Measurements from ENCODE around the gene DRAM1.
A peak's percentile ranks its signal among the peaks of the same experiment; 100 is the strongest.
"Not testable (repeated sequence)": the region's sequence is repeated elsewhere in the genome, so short reads cannot be mapped to it uniquely, and the experiment has no call there.

The DRAM1 gene

DNA sequence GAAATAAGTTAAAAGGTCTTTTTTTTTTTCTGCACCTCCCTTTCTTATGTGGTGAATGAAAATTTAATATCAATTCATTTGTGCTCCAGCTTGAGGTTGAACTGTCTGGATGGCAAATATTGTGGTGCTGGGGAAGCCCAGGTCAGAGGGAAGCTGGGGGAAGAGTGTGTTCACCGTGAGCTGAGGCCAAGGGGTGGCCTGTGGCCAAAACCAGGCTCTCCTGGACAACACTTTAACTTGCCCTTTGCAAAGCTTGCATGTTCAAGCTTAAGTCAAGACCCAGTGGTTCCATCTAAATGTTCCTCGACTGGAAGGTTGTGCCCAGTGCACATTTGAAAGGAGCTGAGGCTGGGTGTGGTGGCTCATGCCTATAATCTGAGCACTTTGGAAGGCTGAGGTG, 28.8 kb downstream of the DRAM1 start:
- DNase-seq (ENCODE audit: low read depth in 2 of 2) = no peak

DNA sequence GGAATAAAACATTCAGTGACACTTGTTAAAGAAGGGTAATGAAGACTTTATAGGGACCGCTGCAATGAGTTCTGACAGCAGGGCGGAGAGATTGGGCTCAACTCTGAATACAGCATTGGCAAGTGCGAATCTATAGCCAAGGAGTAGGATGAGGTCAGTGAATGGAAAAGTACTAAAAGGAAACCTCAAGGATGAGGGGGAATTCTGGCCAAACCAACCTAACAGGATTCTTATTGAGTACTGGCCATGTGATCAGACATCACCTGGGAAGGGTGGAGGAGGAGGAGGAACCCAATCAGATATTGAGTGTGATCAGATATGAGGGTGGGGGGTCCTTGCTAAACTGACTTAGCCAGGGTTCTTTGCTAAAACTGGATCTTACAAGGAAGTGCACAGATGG, 31.0 kb downstream of the DRAM1 start:
- DNase-seq (ENCODE audit: low read depth in 2 of 2) = no peak

DNA sequence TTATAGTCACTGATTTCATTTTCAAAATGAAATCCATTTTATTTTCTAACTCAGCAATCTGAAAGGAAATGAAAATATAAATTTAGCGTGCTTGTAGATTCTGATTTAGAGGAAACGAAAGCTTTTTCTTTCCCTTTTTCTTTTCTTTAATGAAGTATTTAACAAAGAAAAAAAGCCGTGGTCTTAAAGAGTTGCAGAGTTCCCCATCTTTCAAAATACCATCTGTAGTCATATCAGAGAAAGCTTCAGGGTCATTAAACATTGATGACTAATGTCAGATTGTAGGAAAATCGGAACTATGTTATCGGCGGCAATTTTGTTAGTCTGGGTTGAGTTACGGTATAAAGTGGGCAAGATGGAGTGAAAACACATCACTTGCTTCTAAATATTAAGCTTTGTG, 32.3 kb downstream of the DRAM1 start:
- no peak for DNase-seq (ENCODE audit: low read depth in 2 of 2)

DNA sequence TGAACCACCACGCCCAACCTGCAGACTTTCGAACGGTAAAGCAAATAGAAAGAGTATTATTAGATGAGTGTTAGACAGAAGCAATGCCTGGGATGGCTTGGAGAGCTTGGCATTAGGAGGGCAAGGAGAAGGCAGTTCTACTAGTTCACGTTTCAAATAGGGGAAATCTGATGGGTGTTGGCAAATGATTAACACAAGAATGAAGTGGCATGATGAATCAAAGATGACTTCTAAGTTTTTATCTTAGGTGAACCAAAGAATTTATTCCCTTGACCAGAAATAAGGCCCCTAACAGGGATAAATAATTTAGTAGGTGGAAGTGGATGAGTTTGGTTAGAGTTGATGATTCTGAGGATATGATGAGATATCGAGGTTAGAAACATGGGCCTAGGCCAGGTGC, 38.5 kb downstream of the DRAM1 start:
- DNase-seq (ENCODE audit: low read depth in 2 of 2) = no peak

DNA sequence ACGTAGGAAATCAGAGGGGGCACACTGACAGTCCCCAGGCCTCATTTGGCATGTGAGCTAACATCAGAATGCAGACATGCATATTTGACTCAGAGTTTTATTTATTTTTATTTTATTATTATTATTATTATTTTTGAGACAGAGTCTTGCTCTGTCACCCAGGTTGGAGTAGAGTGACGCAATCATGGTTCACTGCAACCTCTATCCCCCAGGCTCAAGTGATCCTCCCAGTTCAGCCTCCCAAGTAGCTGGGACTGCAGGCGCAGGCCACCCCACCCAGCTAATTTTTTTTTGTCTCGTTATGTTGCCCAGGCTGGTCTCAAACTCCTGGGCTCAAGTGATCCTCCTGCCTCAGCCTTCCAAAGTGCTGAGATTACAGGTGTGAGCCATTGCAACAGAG, 41.4 kb downstream of the DRAM1 start:
- DNase-seq (ENCODE audit: low read depth in 2 of 2) = not testable (repeated sequence)

DNA sequence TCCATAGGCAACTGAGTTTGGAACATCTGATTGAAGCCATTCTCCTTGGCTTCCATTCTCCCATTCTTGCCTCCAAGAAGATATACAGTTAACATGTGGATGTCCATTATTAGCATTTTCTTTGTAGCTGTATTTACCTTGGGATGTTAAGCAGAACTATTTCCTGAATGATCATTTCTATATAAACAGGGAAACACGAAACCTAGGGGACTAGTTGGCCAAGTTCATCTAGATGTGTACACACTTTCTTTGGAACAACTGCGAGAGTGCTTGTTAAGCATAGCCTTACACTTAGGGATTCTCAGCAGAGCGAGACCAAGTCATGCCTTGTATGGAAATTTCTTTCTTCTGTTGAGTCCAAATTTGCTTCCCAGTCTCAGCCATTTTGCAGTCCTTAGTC, 42.1 kb downstream of the DRAM1 start:
- DNase-seq (ENCODE audit: low read depth in 2 of 2) = no peak

DNA sequence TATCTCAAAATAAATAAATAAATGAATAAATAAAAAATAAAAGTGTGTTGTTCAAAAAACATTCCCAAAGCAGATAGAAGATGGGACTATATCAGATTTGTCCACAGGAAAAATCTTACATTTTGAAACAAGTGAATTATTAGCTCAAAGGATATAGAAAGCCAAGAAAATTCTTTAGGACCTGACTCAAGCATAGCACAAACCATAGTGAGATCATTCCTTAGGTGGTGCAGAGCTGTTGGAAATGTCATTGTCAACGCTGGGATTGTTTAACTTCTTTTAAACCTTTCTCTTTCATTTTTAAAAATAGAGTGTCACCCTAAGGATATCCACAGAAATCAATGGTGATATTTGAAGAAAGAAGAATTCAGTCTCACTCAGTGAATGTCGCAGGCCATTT, 43.5 kb downstream of the DRAM1 start:
- no peak for DNase-seq (ENCODE audit: low read depth in 2 of 2)

DNA sequence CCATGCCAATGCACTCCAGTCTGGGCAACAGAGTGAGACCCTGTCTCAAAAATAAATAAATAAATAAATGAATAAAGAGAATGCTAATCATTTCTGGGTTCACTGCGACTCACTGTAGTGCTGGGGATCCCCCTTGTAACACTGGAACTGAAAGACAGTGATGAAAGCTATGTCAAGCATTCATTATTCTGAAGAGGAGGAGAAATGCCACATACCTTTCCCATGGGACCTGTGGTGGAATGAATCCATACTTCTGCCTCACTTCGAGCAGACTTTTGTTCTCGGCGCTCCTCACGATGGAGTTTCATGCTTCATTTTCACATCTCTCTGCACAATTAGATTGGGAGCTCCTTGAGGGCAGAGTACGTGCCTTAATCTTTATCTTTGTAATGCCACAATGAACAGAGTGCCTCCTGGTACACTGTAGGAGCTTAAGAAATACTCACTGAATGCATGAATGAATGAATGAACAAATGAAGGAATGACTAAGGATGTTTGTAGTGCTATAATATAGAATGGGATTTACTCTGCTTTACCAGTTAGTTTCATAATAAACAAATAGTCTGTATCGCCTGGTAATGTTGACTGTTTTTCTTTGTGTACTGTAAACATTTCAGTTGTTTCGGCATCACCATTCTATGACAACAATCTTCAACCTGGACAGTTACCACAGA, 45.8 kb downstream of the DRAM1 start:
- DNase-seq (ENCODE audit: low read depth in 2 of 2) = no peak

DNA sequence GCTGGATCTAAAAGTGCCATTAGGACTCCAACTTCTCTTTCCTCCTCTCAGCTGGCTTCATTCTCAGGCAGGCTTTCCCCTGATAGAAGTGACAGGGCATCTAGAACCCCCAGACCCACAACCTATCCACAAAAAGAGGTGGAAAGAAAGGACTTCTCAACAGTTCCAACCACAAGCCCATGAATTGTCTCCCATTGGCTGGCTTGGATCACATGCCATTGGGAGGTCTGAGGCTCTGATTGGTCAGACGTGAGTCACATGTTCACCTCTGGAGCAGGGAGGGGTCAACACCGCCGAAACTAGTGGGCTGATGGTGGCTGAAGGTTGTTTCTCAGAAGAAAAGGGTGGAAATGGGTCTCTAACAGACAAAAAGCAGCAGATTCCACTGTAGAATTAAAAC, 47.2 kb downstream of the DRAM1 start:
- DNase-seq (ENCODE audit: low read depth in 2 of 2) = no peak

DNA sequence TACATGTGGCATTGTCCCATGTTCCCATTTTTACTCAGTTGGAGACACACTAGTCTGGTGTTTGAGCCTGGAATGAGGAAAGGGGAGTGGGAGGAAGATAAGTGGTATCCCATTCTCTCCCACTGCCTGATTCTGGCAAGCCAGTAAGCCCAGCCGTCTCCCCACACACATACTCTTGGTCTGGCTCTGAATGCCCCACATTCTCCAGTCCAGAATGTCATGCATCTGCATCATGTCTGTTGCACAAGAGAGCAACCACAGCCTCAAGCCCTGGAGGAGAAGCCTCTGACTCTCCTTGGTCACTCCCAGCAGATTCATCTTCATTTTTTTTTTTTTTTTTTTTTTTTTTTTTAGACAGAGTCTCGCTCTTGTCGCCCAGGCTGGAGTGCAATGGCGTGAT, 48.0 kb downstream of the DRAM1 start:
- DNase-seq (ENCODE audit: low read depth in 2 of 2) = no peak

DNA sequence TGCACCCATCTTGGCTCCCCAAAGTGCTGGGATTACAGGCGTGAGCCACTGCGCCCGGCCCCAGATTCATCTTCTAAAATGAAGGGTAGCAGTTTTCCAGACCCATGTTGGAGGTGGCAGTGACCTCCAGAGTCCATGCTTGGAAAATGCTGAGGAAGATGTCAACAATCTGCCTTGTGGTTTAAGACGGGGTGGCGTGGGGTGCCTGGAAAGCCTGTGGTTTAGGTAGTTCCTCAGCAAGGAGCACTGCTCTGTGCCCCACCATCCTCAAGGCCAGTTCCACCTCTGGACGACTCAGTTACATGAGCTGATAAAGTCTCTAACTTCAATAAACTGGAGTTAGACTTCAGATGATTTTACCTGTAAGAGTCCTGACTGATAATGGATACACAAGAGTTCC, 48.6 kb downstream of the DRAM1 start:
- DNase-seq (ENCODE audit: low read depth in 2 of 2) = no peak

DNA sequence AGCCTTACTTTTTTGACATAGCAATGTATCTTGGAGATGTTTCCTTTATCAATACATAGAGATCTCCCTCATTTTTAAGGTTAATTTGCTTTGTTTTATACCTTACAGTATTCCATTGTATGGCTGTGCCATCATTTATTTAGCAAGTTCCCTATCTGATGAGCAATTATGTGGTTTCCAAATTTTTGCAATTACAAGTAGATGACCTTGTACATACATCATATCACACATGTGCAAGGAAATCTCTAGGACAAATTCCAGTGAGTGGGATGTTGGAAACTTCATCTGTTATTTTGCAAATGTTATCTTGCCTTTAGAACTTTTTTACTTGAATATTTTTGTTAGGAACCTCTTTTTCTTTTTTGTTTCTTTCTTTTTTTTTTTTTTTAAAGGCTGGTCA, 49.7 kb downstream of the DRAM1 start:
- DNase-seq (ENCODE audit: low read depth in 2 of 2) = no peak

DNA sequence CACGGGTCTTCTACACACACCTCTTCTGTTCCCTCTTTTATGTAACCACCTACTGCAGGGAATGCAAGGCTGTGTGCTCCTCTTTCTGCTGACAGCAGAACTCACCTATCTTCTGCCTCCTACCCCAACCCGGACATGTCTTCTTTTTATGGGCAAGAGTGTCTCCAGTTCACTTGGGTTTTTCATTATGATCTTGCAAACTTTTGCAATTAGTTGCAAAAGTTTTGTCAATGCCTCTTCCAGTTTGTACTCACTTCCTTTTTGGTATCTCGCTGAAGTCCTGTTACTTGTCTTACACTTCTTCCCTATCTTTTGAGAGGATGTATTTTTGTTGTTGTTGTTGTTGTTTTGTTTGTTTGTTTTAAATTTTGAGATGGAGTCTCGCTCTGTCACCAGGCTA, 50.6 kb downstream of the DRAM1 start:
- no peak for DNase-seq (ENCODE audit: low read depth in 2 of 2)

DNA sequence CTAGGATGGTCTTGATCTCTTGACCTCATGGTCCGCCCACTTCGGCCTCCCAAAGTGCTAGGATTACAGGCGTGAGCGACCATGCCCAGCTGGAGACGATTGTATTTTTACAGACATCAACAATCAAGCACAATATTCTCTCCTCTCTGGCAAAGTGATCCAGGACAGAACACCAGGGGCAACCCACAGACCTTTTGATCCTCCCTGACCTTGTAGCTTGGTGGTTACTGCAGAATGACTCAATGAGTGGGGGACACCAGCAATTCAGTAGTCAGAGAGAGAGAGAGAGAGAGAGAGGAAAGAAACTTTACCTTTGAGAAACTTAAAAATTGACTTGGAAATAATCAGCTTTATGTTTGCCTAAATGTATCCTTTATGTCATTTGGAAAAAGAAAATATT, 51.2 kb downstream of the DRAM1 start:
- no peak for DNase-seq (ENCODE audit: low read depth in 2 of 2)

DNA sequence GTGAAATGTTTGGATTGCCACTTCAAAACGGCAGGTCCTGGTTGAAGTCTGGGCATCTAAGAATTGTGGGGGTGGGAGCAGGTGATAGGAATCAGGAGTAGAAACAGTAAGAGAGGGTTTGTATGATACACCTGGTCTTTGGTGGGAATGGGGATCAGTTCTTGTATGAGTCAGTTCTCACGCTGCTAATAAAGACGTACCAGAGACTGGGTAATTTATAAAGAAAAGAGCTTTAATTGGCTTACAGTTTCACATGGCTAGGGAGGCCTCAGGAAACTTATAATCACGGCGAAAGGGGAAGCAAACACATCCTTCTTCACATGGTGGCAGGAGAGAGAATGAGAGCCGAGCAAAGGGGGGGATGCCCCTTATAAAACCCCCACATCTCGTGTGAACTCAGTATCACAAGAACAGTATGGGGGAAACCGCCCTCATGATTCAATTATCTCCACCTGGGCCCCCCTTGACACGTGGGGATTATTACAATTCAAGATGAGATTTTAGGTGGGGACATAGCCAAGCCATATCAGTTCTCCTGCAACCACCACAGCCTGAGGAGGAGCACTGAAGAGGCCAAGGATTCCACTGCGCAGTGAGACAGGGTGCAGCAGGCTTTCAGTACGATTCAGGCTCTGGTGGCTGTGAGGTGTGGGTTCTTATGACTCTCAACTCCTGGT, 52.1 kb downstream of the DRAM1 start:
- DNase-seq (ENCODE audit: low read depth in 2 of 2) = no peak

DNA sequence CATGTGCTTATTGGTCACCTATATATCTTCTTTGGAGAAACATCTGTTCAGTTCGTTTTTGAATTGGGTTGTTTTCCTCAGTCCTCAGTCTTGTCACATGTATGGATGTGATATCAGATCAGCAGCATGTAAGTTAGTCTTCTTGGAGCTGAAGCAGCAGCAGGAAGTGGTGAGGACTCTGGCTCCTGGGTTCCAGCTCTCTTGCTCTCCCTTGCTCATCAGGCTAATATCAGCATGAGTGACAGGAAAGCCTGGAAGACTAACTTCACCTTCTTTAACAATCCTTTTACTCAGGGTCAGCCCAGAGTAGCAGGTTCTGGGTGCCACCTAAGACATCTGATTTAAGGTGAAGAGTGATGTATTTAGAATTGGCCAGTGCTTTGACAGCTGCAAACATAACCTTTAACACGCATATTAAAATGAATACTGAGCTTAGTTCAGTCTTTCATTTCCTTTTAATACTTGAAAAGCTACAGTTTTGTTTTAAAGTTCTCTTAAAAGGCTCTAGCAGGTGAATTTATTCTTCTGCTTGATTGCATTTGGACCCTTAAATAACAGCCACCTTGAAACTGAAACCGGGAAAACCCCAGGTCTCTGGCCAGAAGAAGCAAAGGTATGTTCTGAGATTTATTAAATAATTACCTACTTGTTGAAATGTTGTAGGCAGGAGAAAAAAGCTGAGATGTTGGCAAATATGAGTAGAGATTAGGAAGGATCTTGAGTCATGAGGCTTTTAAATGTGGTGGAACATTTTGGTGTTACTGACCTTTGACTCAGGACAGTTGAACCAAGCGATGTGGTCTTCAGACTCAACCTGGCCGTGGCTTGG, 54.3 kb downstream of the DRAM1 start:
- no peak for DNase-seq (ENCODE audit: low read depth in 2 of 2)

DNA sequence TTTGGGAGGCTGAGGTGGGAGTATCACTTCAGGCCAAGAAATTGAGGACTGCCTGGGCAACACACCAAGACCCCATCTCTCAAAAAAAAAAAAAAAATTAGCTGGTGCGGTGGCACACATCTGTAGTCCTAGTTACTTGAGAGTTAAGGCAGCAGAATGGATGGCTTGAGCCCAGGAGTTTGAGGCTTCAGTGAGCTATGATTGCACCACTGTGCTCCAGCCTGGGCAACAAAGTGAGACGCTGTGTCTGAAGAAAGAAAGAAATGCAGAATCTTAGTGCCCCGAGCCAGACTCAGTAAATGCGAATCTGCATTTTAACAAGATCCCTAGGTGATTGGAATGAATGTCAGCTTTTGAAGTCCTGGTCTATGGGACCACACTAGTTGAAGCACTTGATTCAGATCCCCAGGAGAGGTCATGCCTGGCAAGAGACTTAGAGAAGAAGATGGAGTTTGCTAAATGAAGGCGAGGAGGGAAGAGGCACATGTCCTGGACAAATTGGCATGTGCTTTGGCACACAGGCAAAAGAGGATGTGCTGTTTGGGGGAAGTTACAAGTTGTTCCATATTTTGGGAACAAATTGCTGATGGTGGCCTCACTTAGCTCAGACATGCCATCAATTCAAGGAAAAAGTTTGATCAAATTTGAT, 56.6 kb downstream of the DRAM1 start:
- DNase-seq (ENCODE audit: low read depth in 2 of 2) = no peak

DNA sequence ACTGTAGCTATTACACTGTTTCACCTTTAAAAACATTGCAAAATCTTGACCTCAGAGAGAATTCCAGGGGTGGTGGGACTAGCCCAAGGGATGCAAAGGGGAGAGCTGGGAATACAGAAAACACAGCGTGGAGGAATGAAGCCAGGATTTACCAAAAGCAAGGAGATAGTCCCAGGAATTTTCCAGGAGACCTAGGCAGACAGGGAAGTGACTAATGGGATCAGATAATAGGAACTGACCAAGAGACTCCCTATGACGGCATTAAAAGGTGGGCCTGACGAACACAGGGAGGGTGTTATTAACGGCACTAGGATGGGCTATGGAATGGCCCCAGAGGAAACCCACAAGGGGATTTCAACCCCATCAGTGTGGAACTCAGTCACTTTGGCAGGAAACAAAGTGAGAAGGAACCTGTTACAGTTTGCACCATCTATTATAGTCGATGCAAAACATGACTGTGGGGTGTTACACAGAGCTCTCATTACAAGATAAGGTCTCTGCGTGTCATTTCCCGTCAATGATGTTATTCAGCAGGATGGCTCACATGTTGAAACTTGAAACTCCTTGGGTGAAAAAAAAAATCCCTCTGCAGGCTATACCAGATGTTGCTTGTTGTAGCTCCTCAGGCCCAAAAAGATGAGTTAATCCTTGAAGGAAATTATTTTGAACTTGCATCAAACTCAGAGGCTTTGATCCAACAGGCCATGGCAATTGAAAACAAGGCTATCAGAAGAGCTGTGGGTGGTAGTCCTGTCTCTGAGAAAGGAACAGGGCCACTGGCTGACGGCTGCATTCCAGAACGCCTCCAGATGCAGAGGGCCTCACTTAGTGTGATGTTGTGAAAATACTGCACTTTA, 58.7 kb downstream of the DRAM1 start:
- no peak for DNase-seq (ENCODE audit: low read depth in 2 of 2)

DNA sequence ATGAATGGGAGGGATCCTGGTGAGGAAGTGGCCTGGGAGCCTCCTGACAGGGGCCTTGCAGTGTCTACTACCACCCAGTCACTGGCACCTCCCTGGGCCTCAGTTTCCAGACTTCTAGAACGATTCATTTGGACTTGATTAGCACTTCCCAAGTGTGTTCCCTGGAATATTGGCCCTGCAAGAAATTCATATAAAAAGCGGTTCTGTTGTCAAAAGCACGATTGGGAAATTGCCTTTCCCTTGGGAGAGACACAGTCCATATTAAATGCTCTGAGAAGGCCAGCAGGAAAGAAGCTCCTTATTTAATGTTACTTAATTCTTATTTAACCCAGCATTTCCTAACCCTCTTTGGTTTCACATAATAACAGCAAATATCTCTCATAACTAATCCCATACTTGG, 61.9 kb downstream of the DRAM1 start:
- no peak for DNase-seq (ENCODE audit: low read depth in 2 of 2)

DNA sequence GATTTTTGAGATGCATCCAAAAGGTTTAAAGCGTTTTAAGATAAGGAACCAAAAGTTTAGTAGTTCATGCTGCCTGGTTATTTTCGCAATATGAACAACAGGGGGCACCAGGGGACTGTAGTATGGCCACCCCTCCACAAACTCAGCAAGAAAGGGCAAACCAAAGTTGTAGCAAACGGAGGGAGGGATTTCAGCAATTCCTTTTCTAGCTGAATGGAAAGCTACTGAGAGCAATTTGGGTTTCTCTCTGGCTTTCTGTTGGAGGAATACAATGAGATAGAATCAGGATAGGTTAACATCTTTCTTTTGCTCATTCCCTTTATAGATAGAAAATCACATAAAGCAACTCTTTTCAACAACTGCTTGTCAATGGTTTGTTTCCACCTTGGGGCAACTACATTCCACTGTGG, 62.5 kb downstream of the DRAM1 start:
- peak; percentile 11 to 23 for DNase-seq (ENCODE audit: low read depth in 2 of 2)

DNA sequence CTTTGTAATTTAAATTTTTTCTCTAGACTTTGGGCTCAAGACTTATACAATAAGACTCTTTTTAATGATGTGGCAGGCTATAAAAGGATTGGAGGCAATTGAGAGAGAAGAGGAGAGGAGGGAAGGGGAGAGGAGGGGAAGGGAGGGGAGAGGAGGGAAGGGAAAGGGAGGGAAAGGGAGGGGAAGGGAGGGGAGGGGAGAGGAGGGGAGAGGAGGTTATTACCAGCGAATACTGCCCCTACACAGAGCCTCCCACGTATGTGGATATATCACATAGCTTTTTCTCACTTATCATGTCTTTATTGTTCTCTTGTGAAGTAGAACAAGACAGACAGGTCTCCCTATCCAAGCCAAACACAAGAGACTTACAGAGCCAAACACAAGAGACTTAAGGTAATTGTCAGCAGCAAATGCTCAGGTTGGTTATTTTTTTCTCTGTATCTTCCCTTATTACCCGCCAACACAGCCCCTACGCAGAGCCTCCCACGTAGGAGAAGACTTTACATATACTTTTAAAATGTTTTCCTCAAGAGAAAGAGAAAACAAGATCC, 63.1 kb downstream of the DRAM1 start:
- no peak for DNase-seq (ENCODE audit: low read depth in 2 of 2)
